NAMALWA (cell line): Measurements from ENCODE around the gene CASP3.
"Not testable (repeated sequence)": the region's sequence is repeated elsewhere in the genome, so short reads cannot be mapped to it uniquely, and the experiment has no call there.

ENCODE experiments used
- DNase-seq: peaks from one replicate; pipeline ENCODE4 v3.0.0-alpha.2; 2015; ENCODE audit warnings: low spot score

Gene CASP3

GRCh38 chr4:184664445-184665210 is 15.4 kb upstream of the CASP3 start:
- DNase-seq: peak; percentile 51

GRCh38 chr4:184662236-184662635 is 13.0 kb upstream of the CASP3 start:
- no peak for DNase-seq

GRCh38 chr4:184660978-184661377 is 11.7 kb upstream of the CASP3 start:
- DNase-seq: no peak

GRCh38 chr4:184657820-184658219 is 8.6 kb upstream of the CASP3 start:
- not testable (repeated sequence) for DNase-seq

GRCh38 chr4:184657144-184657543 is 7.9 kb upstream of the CASP3 start:
- no peak for DNase-seq

GRCh38 chr4:184655889-184656869 is 6.9 kb upstream of the CASP3 start:
- DNase-seq: no peak

GRCh38 chr4:184653650-184654049 is 4.4 kb upstream of the CASP3 start:
- no peak for DNase-seq

- DNase-seq: not testable (repeated sequence)
Measured at GRCh38 chr4:184652681-184653080, 3.4 kb upstream of the CASP3 start.

- DNase-seq: no peak
Measured at GRCh38 chr4:184651899-184652298, 2.7 kb upstream of the CASP3 start.

- peak; percentile 44 for DNase-seq
Measured at GRCh38 chr4:184649971-184650855, 966 bp upstream of the CASP3 start.

GRCh38 chr4:184648313-184649025 is 778 bp downstream of the CASP3 start:
- peak; percentile 51 for DNase-seq

GRCh38 chr4:184648054-184648312 is 1.3 kb downstream of the CASP3 start:
- no peak for DNase-seq

- DNase-seq: no peak
Measured at GRCh38 chr4:184647266-184648053, 1.8 kb downstream of the CASP3 start.

- DNase-seq: no peak
Measured at GRCh38 chr4:184645904-184646610, 3.2 kb downstream of the CASP3 start.

- DNase-seq: no peak
Measured at GRCh38 chr4:184644553-184645307, 4.5 kb downstream of the CASP3 start.

- DNase-seq: no peak
Measured at GRCh38 chr4:184643731-184644130, 5.5 kb downstream of the CASP3 start.

- DNase-seq: no peak
Measured at GRCh38 chr4:184641451-184641850, 7.8 kb downstream of the CASP3 start.

GRCh38 chr4:184641022-184641421 is 8.2 kb downstream of the CASP3 start:
- no peak for DNase-seq

GRCh38 chr4:184636897-184637296 is 12.3 kb downstream of the CASP3 start:
- DNase-seq: no peak
